ENCODE measurements around the gene WNT10A.

Gene WNT10A

DNA sequence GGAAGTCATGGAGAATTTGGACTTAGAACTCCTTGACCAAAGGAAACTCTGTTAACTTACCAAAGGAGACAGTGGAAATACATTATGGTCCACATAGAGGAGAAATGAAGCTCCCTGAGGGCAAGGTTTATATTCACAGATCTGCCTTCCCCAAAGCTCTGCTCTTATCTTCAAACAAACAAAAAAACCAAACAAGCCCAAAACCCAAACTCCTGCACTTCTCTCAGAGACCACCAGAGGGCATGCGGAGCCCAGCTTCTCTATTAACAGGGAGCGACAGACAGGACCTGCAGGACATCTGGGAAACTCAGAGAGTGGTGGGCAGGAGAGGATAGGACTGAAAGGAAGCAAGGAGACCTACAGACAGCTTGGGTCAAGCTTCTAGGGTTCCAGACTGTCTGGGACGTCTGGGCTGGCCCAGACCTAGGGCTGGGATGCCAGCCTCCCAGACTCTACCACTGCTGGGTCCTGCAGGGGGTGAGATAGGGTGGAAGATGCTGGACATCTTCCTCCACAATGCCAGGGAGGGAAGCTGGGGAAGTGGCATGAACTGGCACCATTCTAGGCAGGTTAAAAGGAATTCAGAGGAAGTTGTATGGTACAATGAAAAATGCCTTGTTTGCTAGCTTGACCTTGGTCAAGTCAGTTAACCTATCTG lies 4.0 kb upstream of the WNT10A start:
- peak in 1 of 2 donors; percentile 37 for DNase-seq (ENCODE audit: extremely low read depth in 1 of 2, low read depth in 1 of 2)

- DNase-seq (ENCODE audit: extremely low read depth in 1 of 2, low read depth in 1 of 2): no peak
These were observed 3.3 kb upstream of the WNT10A start for GRCh38 chr2:218877331-218877730.

- no peak for DNase-seq (ENCODE audit: extremely low read depth in 1 of 2, low read depth in 1 of 2)
These were observed 2.8 kb upstream of the WNT10A start for GRCh38 chr2:218877891-218878290.

DNA sequence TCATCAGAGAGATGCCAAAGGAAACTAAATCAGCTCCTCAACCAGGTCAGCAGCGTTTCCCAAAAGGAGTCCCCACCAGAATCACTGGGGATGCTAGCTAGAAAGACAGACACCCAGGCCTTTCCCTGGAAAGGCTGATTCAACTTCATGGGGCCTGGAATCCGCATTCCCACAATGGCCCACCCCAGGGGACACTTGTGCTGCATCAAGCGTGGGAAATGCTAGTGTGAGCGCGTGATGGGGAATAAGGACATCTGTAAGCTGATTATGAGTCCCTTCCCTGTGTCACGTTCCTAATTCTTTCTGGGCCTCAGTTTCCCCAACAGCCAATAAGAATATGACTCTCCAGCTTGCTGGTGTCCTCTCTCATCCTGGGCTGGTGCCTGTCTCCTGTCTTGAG lies 2.2 kb upstream of the WNT10A start:
- no peak for DNase-seq (ENCODE audit: extremely low read depth in 1 of 2, low read depth in 1 of 2)

DNA sequence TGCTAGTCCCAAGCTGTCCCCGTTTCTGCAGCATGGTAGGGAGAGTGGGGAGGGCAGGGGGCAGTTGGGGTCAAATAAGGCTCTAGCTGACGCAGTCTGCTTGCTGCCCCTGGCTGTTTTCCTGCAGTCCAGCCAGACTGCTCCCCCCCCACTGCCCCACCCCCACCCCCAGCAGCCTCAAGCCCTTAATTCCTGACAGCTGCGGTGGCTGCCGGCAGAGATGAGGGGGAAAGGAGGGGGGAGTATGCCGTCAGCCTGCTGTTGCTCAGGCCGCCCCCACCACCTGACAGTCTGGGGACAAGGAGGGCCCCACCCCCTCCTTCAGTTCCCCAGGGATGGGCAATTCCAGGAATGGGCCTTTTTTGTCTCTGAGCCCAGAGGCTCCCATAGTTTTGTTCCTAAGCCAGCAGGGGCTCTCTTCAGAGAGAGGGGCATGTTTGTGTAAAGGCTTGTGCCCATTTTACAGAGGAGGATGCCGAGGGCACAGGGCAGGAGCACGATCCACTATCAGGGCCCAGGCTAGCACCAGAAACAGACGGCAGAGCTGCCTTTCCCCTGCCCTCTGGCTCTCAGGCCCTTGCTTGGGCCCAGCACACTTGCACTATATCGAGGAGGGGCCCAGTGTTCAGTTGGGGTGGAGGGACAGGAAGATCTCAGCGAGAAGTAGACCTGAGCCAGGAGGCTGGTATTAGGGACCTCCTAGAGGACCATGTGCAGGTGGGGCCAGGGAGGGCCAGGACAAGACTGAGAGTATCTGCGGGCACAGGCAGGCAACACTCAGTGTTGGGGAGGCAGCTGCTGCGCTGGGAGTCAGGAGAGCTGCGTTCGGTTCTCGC lies 1.5 kb upstream of the WNT10A start:
- DNase-seq (ENCODE audit: extremely low read depth in 1 of 2, low read depth in 1 of 2): no peak

- no peak for DNase-seq (ENCODE audit: extremely low read depth in 1 of 2, low read depth in 1 of 2)
These were observed 913 bp upstream of the WNT10A start for GRCh38 chr2:218879776-218880101.

DNA sequence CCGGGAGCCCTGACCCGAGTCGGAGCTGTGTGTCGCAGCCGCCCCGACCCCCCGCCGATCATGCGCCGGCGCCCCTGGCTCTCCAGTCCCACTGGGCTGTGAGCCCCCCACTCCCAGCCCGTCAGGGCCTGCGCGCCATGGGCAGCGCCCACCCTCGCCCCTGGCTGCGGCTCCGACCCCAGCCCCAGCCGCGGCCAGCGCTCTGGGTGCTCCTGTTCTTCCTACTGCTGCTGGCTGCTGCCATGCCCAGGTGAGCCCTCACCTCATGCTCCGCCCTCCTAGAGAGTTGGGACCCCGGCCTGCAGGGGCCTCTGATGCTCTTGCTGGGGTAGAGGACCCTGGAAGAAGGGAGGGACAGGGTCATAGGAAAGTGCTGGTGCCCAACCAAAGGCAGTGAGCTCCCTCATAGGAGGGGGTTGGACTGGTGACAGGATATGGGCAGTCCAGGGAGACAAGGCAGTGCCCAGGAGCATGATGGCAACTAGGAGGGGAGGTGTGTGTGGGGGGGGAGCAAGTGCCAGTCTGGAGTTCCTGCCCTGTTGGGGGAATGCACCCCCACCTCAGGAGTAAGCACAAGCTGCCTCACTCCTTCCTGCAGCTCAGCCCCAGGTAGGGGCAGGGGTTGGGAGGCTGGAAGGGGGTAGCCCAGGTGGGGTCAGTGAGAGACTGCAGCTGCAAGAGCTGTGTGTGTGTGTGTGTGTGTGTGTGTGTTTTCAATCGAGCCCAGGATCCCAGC lies 375 bp downstream of the WNT10A start:
- DNase-seq (ENCODE audit: extremely low read depth in 1 of 2, low read depth in 1 of 2): no peak

- no peak for DNase-seq (ENCODE audit: extremely low read depth in 1 of 2, low read depth in 1 of 2)
These were observed 1.2 kb downstream of the WNT10A start for GRCh38 chr2:218881744-218882460.

GRCh38 chr2:218882461-218882816 lies 1.8 kb downstream of the WNT10A start:
- DNase-seq (ENCODE audit: extremely low read depth in 1 of 2, low read depth in 1 of 2): no peak

DNA sequence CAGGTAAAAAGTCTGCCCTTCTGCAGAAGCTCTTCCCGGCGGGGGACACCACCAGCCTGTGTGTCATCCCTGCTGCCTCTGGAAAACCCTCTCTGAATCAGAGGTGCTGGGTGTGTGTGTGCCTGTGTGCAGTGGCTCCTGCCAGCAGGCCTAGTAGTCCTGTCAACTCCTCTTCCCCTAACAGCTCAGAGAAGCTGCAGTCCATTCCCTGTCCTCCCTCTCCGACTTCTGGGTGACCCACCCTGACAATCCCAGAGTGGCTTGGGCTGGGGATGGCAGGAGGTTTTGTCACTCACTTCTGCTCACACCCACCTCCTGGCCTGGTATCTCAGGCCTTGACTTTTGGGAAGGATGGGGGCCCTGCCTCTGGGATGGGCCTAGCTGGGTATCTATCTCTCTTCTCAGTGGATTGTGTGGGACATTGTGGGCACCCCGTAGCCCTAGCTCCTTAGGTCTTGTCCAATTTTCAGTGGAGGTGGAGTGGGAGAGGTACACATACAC lies 2.3 kb downstream of the WNT10A start:
- DNase-seq (ENCODE audit: extremely low read depth in 1 of 2, low read depth in 1 of 2): no peak

DNA sequence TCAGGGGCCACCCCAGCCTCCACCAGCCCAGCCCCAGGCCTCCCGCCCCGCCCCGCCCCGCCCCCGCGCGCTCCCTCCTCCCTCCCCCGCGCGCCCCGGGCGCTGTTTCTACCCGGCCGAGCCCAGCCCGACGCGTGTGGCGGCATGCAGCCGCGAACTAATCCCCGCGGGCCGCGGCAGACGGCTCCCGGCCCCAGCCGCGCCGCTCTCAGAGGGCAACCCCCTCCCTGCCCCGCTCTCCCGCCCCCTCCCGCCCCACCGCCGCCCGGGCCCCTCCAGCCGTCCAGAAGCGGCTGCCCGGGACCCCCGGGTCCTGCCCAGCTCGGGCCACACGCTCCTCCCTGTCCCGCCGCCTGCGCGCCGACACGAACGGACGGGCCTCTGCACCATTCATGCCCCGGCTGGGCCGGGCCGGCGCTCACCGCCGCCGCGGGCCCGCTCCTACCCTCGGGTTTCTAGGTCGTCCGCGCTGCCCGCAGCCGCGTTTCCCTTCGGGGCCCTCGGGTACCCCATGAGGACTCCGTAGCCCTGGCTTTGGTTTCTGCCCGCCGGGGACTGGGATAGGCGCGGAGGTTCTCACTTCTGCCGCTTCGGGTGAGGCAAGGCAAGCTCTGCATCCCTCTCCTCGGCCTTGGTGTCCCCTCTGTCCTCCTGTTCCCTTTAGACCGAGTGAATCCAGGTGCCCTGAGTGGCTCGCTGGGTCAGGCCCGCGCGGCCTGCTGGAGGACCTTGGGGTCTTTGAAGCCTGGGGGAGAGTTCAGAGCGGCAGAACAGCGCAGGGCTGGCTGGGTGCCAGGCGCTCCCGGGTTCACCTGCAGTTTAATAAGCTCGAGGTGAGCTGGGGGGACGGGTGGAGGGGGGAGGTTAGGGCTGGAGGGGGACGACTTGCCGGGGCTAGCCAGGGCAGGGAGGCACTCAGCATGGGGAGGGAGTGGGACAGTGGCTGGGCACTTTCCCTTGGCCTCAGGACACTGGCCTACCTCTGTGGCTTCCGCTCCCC lies 3.1 kb downstream of the WNT10A start:
- no peak for DNase-seq (ENCODE audit: extremely low read depth in 1 of 2, low read depth in 1 of 2)

DNA sequence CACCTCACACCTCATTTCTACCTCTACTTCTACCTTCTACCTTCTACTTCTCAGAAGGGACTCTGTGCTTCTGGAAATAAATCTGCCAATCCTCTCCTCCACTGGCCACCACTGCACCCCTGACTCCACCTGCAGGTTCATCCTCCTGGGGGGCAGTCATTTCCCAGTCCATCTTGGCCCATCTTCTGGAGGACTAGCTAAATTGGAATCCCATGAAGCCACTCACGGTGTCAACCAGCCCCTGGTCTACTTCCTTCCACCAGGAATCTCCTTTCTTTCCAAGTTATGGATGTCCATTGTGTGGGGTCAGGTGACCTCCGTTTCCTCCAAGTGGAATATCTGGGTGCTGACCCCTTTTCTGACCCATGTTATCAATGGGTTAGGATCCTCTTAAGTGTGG lies 3.9 kb downstream of the WNT10A start:
- DNase-seq (ENCODE audit: extremely low read depth in 1 of 2, low read depth in 1 of 2): no peak

- DNase-seq (ENCODE audit: extremely low read depth in 1 of 2, low read depth in 1 of 2): no peak
These were observed 5.6 kb downstream of the WNT10A start for GRCh38 chr2:218885981-218886947.

GRCh38 chr2:218887079-218887478 lies 6.4 kb downstream of the WNT10A start:
- no peak for DNase-seq (ENCODE audit: extremely low read depth in 1 of 2, low read depth in 1 of 2)

- DNase-seq (ENCODE audit: extremely low read depth in 1 of 2, low read depth in 1 of 2): no peak
These were observed 7.7 kb downstream of the WNT10A start for GRCh38 chr2:218888341-218888740.

DNA sequence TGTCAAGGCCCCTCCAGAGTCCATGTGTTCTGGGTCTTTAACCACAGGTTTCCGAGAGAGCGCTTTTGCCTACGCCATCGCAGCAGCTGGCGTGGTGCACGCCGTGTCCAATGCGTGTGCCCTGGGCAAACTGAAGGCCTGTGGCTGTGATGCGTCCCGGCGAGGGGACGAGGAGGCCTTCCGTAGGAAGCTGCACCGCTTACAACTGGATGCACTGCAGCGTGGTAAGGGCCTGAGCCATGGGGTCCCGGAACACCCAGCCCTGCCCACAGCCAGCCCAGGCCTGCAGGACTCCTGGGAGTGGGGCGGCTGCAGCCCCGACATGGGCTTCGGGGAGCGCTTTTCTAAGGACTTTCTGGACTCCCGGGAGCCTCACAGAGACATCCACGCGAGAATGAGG lies 9.3 kb downstream of the WNT10A start:
- no peak for DNase-seq (ENCODE audit: extremely low read depth in 1 of 2, low read depth in 1 of 2)

DNA sequence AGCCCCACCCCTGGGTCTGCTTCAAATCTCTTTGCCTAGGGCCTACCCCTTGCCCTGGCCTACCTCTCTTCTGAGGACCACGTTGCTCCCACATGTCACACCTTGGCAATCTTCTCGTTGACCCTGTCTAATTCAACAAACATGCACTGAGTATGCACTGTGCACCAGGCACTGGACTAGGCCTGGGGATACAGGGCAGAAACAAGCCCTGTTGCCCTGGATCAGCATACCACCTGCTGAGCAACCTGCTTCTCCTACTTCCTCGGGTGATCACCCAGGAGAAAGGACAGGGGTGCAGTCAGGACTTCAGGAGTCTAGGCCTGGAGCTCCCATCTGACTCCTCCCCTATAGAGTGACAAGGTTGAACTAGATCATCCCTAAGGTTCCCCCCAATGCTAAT lies 9.7 kb downstream of the WNT10A start:
- no peak for DNase-seq (ENCODE audit: extremely low read depth in 1 of 2, low read depth in 1 of 2)

- DNase-seq (ENCODE audit: extremely low read depth in 1 of 2, low read depth in 1 of 2): no peak
These were observed 10.9 kb downstream of the WNT10A start for GRCh38 chr2:218891275-218892135.
